GM10248 (cell line): Measurements from ENCODE around the gene NR2E3.

ENCODE experiments used
- CTCF ChIA-PET: fragments of 300-600 bp; sonication (Branson Sonifier 250); formaldehyde crosslinking; extraction: SDS; loops from one replicate; lab custom pipeline; 2021; ENCODE audit warnings: antibody characterized with exemption; lab: Yijun Ruan, JAX
- POLR2A ChIA-PET: fragments of 350-650 bp; sonication (Branson Sonifier 250); formaldehyde crosslinking; extraction: SDS; loops from one replicate; lab custom pipeline; 2020; ENCODE audit warnings: antibody characterized with exemption; lab: Yijun Ruan, JAX
- DNase-seq: peaks from one replicate; pipeline ENCODE4 v3.0.0; 2012; ENCODE audit errors: extremely low spot score
- TF ChIP-seq, protein P1 (sequence below): IDR thresholded peaks from 2 replicates; pipeline ENCODE4 v1.5.1; 2012; ENCODE audit warnings: mild to moderate bottlenecking, low read depth; ENCODE audit errors: extremely low read depth, missing control alignments, control extremely low read depth

The NR2E3 gene

DNA sequence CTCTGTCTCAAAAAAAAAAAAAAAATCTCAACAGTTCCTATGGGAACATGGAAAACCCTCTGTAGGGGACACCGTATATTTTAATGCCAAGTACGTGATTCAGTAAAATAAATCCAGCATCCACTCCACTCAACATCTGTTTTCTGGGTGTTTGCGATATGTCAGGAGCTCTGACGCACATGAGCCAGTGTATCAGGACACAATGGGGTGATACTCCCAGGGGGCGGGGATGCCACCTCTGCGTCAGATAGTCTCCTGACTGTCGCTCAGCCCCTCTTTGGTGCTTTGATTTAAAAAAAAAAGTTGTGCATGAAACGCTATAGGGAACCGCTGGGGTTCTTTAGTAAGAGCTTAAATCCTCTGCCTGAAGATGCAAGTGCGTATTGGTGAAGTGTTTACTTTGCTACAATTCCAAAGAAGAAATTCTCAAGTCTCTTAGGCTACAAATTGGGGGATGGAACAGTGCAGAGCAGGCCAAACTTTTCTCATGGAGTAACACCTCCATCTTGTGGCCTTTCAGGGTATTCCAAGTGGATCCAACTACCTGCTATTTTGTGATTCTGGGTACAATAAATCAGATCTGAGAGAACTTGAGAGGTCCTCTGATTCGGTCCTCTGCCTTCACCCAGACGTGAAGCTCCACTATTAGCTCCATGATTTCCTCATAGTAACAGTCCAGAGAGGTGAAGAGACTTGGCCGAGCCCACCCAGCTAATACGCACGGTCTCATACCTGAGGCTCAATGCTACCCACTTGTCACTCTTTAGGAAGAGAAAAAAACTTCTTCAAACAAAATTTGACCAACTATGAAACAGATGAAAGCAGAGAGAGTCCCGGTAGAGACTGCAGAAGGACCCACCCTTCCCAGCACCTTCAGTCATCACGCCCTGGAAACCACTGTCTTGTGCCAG is 9.3 kb upstream of the NR2E3 start:
- DNase-seq, result peak; percentile 65
- POLR2A ChIA-PET, result no interaction called here

DNA sequence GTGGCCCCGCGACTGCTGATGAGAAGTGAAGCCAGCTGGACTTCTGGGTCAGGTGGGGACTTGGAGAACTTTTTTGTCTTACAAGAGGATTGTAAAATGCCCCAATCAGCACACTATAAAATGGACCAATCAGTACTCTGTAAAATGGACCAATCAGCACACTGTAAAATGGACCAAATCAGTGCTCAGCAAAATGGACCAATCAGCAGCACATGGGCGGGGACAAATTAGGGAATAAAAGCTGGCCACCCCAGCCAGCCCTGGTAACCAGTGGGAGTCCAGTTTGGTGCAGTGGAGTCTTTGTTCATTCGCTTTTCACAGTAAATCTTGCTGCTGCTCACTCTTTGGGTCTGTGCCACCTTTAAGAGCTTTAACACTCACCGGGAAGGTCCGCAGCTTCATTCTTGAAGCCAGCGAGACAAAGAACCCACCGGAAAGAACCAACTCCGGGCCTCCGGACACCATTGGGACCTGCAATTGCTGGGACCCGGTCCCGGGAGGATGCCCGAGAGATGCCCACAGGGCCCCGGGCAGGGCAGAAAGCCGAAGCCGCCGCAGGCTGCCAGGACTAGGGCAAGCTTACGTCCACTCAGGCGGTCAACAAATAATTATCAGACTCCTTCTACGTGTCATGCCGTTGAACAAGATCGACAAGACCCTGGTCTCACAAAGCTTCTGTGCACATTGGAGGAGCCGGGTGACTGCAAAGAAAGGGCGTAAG is 8.3 kb upstream of the NR2E3 start:
- no peak for DNase-seq
- ChIA-PET POLR2A (no interaction called here), CTCF (interaction anchor here (0.7 to 8.6 kb wide), 32 partner anchors 7 to 363 kb away, joined by 3 to 132 read pairs (median 6); no protein-coding TSS in a partner anchor)
- TF ChIP-seq, protein P1, sequence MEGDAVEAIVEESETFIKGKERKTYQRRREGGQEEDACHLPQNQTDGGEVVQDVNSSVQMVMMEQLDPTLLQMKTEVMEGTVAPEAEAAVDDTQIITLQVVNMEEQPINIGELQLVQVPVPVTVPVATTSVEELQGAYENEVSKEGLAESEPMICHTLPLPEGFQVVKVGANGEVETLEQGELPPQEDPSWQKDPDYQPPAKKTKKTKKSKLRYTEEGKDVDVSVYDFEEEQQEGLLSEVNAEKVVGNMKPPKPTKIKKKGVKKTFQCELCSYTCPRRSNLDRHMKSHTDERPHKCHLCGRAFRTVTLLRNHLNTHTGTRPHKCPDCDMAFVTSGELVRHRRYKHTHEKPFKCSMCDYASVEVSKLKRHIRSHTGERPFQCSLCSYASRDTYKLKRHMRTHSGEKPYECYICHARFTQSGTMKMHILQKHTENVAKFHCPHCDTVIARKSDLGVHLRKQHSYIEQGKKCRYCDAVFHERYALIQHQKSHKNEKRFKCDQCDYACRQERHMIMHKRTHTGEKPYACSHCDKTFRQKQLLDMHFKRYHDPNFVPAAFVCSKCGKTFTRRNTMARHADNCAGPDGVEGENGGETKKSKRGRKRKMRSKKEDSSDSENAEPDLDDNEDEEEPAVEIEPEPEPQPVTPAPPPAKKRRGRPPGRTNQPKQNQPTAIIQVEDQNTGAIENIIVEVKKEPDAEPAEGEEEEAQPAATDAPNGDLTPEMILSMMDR, result no peak

More for the DNA sequence above, 9.3 kb upstream of the NR2E3 start:
- CTCF ChIA-PET, result interaction anchor here (0.7 to 8.6 kb wide), 31 partner anchors 8 to 364 kb away, joined by 3 to 132 read pairs (median 7); no protein-coding TSS in a partner anchor
- TF ChIP-seq, protein P1, result peak; percentile 70

DNA sequence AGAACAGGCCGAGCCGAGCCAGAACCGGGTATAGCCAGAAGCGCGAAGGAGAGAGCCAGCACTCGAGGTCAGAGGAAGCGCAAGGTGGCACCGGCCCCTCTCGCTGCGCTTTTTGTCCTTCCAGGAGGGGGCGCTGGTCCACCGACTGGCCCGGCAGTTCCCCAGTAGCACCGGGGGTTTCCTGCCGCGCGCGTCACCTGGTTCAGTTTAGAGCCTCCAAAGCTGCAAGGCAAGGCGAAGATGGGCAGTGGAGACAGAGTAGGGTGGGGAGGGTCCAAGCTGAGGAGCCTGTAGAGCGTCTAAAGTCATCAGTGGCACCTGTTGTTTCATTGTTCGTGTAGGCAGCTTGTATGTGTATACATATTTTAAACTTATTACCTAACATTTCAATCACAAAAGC is 7.6 kb upstream of the NR2E3 start:
- POLR2A ChIA-PET, result no interaction called here
- TF ChIP-seq, protein P1, result peak; percentile 41
- peak; percentile 60 for DNase-seq
- CTCF ChIA-PET, result interaction anchor here (0.8 to 8.6 kb wide), 19 partner anchors 12 to 354 kb away, joined by 3 to 132 read pairs (median 11); no protein-coding TSS in a partner anchor

DNA sequence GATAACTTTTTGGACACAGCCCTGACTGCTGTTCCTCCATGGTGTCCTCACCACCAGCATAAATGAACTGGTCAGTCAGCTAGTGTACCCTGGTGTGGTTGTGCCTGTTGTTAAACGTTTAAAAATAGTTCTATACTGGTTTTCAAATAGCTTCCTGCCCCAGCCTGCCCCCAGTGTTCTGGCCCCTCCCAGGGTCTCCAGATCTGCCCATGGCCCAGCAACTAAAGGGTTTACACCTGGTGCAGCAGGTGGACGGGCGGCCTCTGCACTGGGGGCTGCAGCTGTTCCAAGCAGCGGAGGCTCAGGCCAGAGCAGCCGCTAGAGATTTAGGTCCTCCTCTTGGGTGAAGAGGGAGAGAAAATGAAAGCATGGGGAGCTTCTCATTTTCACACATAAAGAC is 6.1 kb upstream of the NR2E3 start:
- CTCF ChIA-PET, result interaction anchor here (0.8 to 8.6 kb wide), 14 partner anchors 14 to 360 kb away, joined by 3 to 132 read pairs (median 13); no protein-coding TSS in a partner anchor
- DNase-seq, result no peak
- POLR2A ChIA-PET, result no interaction called here
- TF ChIP-seq, protein P1, result no peak

DNA sequence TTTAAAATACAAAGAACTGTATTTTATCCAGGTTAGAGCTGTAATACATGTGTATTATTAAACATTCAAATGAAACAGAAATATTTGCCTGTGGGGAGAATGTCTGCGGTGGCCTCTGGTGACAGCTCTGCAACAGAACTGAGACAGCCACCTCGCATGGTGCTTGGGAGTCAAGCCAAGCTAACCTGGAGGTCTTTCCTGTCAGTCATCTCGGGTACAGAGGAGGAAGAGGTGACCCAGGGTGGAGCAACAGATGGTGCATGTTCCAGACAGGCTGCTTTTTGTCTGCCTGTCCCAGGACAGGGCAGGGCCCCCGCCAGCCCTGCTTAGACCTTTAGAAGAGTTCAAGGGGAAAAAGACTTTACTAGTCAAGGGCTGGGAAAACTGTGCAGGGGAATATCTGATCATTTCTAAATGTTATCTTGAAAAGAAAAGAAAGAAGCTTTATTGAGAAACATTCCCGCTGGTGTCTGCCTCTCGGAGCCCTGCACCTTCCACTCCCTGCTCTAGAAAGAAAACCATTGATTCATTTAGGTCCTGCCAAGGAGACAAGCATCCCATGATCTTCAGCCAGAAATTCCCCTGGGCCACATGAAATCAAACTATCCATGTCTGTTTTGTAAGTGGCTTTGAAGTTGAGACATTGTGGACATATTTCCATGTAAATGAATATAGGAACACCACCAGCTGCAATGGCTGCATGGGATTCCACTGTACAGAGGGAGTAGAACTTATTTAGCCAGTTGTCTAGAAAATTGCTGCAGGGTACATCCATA is 5.5 kb upstream of the NR2E3 start:
- POLR2A ChIA-PET, result interaction anchor here (0.6 kb wide), 1 partner anchor 770 kb away, joined by 8 read pairs; no protein-coding TSS in a partner anchor
- CTCF ChIA-PET, result interaction anchor here (0.8 to 8.6 kb wide), 15 partner anchors 14 to 361 kb away, joined by 3 to 132 read pairs (median 13); no protein-coding TSS in a partner anchor
- TF ChIP-seq, protein P1, result no peak
- DNase-seq, result peak; percentile 34

DNA sequence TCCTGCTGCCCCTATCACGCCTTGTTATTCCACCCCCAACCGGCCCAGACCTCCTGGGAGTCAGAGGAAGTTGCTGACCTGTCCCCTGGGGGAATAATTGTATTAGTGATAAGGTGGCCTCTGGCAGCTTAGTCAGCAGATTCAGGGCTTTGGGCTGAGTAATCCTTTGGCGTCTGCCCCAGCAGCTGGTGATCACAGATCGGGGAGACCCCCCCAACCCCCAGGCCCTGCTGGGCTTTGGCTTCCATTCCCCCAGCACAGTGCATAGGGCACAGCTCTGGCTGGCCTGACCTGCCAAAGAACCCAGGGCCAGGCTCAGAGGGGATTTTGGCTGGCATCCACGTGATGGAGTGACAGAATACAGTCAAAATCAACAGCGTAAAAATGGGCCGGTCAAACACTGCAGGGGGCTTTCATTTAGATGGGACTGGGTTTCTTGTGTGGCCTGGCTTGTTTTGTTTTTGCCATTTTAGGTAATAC is 3.9 kb upstream of the NR2E3 start:
- DNase-seq, result peak; percentile 12
- POLR2A ChIA-PET, result no interaction called here
- CTCF ChIA-PET, result interaction anchor here (1.0 to 6.2 kb wide), 4 partner anchors 16 to 350 kb away, joined by 4 to 43 read pairs (median 20); no protein-coding TSS in a partner anchor

More for the DNA sequence above, 3.9 kb upstream of the NR2E3 start:
- TF ChIP-seq, protein P1, result no peak
